Mucosa of gallbladder (tissue), 1 donor: Measurements from ENCODE around the gene XPR1. TPM values are rescaled to one million over a fixed set of nuclear protein-coding genes. Genes with fewer than 3 reads are reported as not detected.

Experiments used
- DNase-seq: peaks from one replicate; pipeline ENCODE4 v3.0.0-alpha.2; 2020; ENCODE audit warnings: low spot score
- total RNA-seq: library from RNA; stranded (reverse); gene quantifications from one replicate; pipeline ENCODE4 v1.2.1, GENCODE V29; 2021
- donor health status: DM: no; HTN: no; CAD: no.

XPR1 gene
- total RNA-seq, 1 donor from 2014 or later, result 32.6 TPM

DNA sequence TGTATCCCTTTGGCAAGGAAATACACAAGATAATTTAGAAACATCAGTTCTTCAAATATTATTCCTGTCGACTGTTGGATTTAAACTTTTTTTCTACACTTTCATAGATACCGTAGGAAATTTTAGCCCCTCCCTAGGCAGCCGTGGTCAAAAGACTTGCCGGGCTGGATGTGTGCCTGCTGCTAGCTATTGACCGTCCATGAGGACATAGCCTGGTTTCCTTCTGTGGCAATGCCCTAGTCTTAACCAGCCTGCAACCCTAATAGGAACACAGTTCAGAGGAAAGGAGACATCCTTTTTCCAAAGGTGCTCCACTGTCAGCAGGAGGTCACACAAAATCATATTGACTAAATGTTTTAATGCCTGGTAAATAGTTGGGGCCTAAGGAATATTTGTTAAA is 260.4 kb downstream of the XPR1 start:
- DNase-seq, result no peak

DNA sequence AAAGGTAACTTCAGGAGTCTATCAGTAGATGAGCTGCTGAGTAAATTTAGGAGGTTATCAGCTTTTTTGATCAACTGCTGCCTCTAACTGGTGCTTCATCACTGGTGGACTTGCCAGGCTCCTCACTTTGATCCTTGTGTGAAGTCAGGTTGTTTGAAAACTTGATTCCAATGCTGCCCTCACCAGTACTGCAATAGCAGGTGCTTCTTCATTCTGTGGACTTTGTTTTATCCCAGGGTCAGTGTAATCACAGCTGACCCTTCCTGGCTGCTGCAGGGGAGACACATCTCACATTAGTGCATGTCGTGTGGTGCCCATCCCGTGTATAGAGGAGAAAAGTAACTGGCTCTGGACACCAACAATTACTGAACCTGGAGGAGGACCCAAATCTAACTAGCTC is 260.9 kb downstream of the XPR1 start:
- DNase-seq, result no peak

DNA sequence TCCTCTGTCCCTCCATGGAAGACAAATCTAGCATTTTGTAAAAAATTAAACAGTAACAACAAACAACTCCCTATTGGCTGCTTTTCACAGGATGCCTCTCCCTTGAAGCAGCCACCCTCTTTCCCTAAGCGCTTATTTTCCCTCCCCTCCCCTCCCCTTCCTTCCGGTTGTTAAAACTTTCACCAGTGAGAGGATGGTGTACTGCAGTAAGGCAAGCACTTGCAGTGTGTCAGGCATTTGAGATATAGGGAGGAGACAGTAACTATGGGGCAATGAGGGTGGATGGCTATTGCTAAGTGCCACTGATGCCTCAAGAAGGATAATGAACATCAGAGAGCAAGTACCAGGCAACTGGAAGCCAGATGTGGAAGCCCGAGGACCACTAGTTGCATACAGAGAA is 261.8 kb downstream of the XPR1 start:
- no peak for DNase-seq

DNA sequence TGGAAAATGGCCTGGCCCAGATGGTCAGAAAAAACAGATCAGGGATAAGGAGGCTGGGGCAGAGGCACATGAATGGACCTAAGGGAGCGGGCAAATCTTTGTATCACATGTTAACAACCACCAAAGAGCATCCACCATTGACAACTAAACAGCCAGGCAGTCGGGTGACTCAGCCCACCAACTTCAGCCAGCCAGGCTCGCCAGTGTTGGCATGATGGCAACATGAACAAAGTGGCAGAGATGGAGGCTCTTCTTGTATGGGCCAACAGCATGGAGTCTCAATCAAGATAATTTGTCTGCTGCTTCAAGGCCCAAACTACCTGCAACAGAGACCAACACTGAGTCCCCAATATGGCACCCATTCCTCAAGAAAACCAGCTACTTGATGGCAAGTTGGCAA is 264.3 kb downstream of the XPR1 start:
- no peak for DNase-seq

DNA sequence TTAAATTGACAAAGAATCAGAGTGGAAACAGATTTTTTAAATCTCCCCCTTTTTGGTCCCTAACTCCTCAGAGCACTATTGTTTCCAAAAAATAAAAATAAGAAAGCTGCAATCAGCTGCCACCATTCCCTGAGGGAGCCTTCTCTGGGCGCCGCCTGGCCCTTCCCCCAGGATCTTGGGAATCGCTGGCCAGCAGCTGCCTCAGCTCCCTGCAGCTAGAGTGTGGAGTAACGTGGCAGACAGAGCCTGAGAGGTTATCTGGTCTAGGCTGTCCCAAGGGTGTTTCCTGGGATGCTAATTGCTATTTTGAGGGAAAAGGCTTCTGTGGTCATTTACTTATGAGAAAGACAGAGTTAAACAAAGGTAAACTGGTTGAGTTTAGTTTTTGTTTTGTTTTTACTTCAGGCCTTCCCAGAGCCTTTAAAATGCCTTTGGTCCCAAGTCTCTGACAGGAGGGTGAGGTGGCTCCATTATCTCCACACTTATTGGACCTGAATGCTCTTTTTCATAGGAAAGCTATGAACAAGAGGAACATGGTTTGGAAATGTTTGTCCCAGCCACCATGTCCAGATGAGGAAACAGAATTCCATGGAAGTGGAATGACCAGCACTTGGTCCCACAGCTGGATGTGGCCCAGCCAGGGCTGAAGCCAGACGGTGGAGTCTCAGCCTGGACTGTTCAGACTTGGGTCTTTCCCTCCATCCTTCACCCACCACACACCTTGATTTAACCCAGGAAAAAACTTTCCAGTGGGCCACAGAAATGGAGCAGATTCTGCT is 266.8 kb downstream of the XPR1 start:
- DNase-seq, result no peak

DNA sequence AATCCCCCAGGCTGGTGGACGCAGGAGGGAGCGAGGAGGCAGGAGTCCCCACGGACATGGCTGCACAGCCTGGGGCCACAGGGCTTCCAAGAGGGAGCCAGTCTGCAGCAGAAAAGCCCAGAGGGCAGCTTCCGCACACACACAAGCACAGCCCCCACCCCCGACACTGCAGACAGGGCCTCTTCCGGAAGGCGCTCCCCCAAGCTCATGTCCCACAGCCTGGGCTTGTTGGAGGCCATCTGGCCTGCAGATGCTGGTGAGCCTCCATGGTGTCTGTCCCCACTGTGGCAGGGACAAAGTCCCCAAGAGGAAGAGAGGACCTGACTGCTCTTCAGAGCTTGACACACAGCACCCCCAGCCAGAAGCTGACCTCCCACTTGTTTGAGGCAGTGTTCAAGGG is 267.4 kb downstream of the XPR1 start:
- no peak for DNase-seq

DNA sequence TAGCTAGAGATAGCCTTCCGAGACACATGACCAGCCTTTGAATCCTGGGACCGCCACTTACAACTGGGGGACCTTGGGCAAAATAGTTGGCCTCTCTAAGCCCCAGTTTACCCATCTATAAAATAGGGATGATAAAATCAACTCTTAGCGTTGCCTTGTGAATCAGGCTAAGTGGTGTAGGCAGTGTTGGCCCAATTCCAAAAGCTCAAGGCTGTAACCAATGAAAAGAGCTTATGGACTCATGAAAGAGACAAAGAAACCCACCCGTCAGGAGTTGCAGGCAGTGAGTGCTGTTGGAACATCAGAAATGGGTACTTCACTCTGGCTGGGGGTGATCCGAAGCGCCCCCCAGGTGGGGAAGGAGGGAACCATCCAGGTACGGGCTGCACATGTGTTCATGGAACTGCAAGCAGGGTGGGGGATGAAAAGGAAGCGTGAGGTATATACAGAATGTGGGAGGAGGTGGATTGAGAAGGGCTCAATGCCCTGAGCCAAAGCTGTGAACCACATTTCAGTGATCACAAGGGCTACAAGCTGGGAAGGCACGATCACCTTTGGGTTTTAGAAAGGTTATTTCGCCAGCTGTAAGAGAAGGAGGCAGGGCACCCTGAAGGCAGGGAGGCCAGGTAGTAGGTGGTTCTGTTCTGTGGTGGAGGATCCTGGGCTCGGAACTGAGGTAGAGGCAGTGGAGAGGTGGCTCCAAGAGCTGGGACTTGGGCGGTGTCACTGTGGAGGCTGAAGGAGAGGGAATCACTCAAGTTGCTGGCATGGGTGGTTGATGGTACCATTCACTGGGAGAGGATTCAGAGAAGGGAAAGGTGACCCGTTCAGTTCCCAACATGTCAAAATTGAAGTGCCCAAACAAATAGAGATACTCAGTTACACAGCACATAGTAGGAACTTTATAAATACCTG is 269.5 kb downstream of the XPR1 start:
- no peak for DNase-seq

DNA sequence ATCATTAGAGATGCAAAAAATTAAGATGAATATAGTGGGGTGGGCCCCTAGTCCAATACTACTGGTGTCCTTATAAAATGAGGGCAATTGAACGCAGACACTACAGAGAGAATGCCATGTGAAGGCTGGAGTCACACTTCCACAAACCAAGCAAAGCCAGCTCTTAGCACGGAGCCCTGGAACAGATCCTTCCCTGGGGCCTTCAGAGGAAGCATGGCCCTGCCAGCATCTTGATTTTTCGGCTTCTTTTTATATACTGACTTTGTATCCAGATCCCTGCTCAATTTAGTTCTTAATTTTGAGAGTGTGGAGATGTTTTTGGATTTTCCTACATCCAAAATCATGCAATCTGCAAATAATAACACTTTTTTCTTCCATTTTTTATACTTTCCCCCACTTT is 270.7 kb downstream of the XPR1 start:
- no peak for DNase-seq

DNA sequence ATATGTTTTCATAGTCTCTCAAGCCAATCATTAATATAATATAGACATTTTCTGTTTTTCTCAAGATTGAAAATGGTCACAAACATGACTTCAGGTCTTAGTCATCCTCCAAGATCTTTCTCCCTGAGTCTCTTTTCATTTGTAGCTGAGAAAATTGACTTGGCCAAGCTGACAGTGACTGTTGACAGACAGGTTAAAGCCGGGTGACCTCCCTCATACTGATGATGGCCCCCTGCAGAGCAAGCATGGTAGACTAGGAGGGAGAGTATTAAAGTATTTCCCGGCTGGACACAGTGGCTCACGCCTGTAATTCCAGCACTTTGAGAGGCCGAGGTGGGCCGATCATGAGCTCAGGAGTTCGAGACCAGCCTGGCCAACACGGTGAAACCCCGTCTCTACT is 274.1 kb downstream of the XPR1 start:
- DNase-seq, result no peak

DNA sequence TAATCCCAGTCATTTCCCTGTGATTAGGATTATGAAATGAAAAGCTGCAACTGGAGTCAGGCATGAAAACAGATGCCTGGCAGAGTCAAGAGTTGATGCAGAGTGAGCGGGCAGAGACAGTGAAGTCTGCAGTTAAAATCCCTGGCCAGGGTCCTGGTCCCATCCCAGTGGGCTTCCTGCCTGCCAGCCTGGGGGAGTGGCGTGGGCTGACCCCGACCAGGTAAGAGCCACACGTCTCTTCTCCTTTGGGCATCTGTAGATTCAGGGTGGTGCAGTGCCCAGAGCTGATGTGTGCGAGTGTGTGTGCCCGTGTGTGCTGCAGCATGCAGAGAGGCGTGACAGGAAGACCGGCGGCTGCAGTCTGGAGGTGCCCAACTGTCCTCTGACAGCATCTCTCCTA is 274.7 kb downstream of the XPR1 start:
- no peak for DNase-seq

DNA sequence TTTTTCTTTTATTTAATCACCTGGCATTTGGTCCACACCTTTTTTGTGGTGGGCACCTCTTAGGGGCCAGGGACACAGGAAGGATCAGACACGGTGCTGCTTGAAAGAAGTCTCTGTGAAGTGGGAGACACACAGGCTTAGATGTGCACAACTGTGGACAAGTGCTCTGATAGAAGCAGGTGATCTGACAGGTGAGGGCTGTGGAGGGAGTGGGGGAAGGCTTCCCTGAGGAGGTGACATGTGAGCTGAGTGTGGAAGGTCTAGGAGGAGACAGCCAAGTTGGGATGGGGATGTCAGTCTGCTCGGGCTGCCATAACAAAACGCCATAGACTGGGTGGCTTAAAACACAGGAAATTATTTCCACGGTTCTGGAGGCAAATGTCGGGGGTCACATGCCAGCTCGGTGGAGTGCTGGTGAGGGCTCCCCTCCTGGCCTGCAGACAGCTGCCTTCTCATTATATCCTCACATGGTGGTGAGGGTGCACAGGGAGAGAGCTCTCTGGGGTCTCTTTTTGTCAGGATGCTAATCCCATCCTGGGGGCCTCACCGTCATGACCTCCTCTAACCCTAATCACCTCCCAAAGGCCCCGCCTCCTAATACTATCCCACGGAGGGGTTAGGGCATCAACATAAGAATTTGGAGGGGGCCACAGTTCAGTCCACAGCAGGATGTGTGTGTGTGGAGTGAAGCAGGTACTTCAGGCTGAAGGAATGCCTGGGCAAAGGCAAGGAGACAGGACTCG is 275.7 kb downstream of the XPR1 start:
- no peak for DNase-seq

DNA sequence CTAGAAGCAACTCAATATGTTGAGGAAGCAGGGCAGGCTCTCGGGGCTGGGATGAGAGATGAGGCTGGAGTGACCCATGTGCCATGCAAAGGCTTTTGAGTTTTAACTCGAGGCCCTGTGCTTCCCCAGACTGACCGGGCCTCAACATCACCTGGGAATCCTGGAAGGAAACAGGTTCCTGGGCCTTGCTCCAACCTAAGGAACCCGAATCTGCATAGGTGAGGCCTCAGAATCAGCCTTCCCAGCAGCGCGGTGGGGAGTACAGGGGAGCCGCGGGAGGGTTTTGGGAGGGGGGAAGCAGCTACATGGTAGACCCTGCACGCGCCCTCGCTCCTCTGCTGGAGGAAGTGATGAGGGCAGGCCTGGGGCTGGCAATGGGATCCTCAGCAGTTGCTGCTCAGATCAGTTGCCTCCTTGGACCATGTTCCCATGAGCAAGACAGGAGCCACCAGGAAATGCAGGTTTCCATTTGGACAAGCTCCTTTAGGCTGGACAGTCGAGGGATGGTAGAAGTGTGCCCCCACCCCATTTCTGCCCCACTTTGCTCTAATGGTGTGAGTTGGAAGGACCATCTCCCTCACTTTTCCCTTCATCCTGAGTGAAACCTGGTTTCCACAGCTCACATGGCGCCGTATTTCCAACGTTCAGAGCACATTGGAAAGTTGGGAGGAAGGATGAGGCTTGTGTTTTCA is 276.4 kb downstream of the XPR1 start:
- no peak for DNase-seq

DNA sequence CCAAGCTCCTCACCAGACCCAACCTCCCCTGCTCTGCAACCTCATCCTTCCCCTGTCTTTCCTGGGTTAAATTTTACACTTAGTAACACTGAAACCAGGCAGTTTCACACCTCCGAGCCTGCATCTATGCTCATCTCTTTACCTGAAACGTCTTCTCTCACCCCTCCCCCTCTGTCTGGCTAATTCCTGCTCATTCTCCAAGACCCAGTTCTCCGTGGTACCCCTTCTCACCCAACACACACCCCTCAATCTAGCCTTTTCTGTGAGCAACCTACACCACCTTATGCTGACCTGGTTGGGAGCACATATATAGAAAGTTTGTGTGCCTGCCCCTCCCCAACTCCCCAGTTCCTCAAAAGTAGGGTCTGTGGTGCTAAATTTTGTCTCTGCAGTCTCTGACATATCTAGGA is 277.2 kb downstream of the XPR1 start:
- DNase-seq, result no peak

DNA sequence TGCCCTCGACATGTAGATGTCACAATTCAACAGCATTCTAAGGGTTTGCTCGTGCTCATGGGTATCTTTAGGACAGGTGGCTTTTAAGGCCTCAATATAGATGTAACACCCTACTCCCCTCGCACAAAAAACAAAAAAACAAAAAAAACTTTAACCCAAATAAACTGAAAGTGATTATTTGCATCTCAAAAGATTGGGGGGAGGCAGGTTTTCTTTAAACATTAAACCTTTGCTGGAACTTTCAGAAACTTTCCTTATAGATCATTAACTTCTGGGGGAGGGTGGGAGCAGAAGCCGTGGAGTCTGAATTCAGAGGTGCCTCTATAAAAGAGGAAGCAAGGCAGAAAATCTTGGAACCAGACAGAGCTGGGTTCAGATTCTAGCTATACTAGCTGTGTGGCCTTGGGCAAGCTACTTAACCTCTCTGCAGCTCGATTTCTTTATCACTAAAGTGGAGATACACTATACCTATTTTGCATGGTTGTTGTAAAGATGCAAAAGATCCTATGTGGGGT is 277.7 kb downstream of the XPR1 start:
- no peak for DNase-seq

DNA sequence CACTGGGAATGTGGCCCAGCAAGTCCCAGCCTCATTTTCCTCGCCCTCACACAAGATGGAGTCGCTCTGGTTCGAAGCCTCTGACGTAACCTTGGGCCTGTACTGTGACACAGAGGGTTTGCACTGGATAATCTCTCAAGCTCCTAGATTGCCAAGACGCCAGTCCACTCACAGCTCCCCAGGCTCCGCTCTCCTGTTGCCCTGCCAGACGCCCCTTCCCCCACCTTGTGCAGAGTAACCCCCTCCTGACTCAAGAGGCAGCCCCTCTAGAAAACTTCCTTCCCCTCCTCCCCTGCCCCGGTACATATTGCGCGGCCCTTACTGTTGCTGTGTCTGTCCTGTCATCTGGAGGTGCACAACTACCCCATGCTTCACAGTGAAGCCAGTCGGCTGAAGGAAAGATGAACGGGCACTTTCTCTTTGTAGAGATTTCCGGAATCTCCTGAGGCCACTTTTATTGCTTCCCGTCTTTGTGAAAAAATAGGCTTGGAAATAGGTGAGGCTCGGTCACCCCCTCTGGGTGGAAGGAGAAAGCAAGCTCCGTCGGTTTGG is 279.9 kb downstream of the XPR1 start:
- no peak for DNase-seq

DNA sequence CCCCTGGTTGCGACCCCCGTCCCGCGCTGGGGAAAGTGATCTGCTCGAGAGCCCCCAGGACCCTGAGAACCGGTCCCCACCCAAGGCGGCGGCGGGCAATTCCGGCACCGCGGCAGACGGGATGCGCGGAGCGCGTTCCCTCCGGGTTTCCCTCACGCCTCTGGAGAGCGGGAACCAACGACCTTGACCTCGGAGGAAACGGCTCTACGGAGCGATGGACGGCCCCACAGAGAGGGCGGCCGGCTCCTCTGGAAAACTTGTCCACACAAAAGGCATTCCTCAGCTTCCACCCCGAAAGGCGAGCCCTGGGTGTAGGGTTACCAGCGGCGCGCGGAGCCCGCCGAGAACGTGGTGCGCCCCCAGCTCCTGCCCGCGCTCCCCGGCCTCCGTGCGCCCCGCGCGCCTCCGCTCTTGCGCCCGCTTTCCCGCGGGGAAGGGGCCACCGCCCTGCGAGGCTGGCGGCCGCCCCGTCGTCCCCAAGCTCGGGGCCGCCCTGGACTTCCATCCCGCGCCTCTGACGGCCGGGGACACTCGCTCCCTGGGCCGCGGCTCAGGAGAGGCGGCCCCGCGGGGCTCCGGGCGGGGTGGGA is 280.5 kb downstream of the XPR1 start:
- DNase-seq, result no peak

DNA sequence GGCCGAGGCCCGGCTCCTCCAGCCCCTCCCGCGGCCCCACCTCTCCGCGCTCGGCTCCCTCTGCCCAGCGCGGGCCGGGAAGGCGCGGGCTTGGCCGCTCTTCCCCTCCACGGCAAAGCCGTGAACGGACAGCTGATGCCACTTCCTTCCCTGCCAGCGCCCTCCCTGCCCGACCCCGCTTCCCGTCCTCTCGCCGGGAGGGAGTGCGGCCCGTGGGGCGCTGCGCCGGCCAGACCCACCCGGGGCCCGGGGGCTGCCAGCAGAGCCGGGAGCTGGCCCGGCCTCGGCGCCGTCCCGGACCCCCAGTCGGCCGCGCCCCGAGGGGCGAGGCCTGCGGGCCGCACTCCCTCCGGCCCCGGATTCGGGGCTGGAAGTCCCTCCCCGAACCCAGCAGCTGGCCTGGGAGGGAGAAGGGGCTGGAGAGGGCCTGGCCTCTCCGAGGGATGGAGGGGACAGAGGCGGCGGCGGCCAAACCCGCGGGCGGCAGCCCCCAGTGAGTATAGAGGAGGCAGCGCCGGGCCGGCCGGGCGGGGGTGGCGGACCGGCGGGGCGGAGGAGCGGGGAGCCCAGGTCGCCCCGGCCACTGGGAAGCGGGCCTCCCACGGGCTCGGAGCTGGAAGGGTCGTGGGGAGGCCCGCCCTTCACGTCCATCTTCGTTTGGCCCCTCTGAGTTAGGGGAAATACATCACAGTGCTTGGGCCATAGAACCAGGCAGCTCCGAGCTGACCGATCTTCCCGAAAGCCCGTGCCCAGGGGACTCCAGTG is 281.2 kb downstream of the XPR1 start, which contains the start of gene KIAA1614:
Gene KIAA1614 (plus strand): TSS at position 97 of the 765 bp plus-strand sequence. CDS start 347 bp downstream, at position 444.
- no peak for DNase-seq

DNA sequence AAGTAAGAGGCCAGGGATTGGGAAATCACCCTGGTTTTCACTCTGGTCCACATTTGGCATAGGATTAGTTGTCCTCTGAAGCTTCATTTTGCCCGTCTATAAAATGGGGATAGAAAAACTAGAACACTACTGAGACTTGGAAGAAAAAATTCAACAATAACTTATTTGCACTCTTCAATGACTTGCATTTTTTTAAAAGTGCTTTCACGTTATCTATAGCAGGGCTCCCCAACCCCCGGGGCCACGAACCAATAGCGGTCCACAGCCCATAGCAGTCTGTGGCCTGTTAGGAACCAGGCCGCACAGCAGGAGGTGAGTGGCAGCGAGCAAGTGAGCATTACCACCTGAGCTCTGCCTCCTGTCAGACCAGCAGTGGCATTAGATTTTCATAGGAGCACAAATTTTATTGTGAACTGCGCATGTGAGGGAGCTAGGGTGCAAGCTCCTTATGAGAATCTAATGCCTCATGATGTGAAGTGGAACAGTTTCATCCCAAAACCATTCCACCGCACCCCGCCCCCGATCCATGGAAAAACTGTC is 283.7 kb downstream of the XPR1 start:
- DNase-seq, result no peak

DNA sequence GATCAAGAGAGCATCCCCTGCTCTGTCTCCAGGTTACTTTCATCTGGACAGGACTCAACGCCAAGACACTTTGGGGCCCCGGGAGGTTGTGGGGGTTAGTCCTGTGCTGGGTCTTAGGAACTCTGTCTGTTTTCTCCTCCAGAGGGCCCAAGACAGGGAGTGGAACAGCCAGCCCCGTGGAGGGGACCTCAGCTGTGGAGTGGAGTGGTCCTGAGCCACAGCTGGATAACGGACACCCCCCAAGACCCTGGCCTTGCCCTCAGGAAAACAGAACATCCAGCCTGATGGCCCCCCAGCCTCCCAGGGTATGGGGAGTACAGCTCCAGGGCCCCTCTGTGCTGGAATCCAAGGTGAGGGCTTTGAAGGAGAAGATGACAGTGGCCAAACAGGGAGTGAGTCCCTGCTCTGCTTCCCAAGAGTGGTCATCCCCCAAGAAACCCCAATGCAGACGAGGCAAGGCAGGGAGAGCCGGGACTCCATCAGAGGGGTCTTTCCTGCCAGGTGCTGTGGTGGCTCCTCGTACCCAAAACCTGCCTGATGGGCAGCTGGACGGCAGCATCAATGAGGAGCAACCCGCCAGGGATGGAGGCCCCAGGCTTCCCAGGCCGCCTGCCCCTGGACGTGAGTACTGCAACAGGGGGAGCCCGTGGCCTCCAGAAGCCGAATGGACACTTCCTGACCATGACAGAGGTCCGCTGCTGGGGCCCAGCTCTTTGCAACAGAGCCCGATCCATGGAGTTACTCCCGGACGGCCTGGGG is 284.4 kb downstream of the XPR1 start:
- no peak for DNase-seq
